Ectodermal cell (in vitro differentiated cells): ENCODE data around the gene RFX1.

Experiments
- H3K27ac ChIP-seq: 2 replicates; pipeline ENCODE4 v1.7.0; 2013; ENCODE audit warnings: mild to moderate bottlenecking, low read depth, low read length; ENCODE audit not compliant: insufficient read depth, poor library complexity, severe bottlenecking
- H3K27me3 ChIP-seq: 2 replicates; pipeline ENCODE4 v1.7.0; 2013; ENCODE audit warnings: mild to moderate bottlenecking, low read length; ENCODE audit not compliant: insufficient read depth, control insufficient read depth, poor library complexity, severe bottlenecking
- H3K36me3 ChIP-seq: one replicate; pipeline ENCODE4 v1.7.0; 2013; ENCODE audit warnings: low read length; ENCODE audit not compliant: control insufficient read depth, insufficient read depth
- H3K4me1 ChIP-seq: one replicate; pipeline ENCODE4 v1.7.0; 2013; ENCODE audit warnings: low read length; ENCODE audit not compliant: control insufficient read depth, insufficient read depth
- H3K4me3 ChIP-seq: 2 replicates; pipeline ENCODE4 v1.7.0; 2013; ENCODE audit warnings: low read depth, low read length, control low read depth; ENCODE audit not compliant: insufficient read depth
- H3K9me3 ChIP-seq: 2 replicates; pipeline ENCODE4 v1.7.0; 2013; ENCODE audit warnings: mild to moderate bottlenecking, low read length, moderate library complexity; ENCODE audit not compliant: control insufficient read depth
- WGBS, 2 experiments: methylation state at CpG; one replicate each; pipeline ENCODE4 v1.1.7; 2013; ENCODE audit warnings: missing lambda C conversion rate in 2 of 2; 5-methylcytosine and 5-hydroxymethylcytosine counted together

Gene RFX1

GRCh38 chr19:13954185-13954584 is 51.9 kb downstream of the RFX1 start:
- no peaks in the 10 kb centered on the region for H3K9me3 ChIP-seq
- H3K4me1 ChIP-seq = peaks cover 4% of the 10 kb centered on the region
- no peak overlapping the region for H3K27ac ChIP-seq
- WGBS, 2 experiments = 91 to 93% methylated on average over 15 of the region's 15 CpGs
- H3K36me3 ChIP-seq = peaks cover 39% of the 10 kb centered on the region
- no peak overlapping the region for H3K4me3 ChIP-seq
- H3K27me3 ChIP-seq = no peaks in the 10 kb centered on the region

DNA sequence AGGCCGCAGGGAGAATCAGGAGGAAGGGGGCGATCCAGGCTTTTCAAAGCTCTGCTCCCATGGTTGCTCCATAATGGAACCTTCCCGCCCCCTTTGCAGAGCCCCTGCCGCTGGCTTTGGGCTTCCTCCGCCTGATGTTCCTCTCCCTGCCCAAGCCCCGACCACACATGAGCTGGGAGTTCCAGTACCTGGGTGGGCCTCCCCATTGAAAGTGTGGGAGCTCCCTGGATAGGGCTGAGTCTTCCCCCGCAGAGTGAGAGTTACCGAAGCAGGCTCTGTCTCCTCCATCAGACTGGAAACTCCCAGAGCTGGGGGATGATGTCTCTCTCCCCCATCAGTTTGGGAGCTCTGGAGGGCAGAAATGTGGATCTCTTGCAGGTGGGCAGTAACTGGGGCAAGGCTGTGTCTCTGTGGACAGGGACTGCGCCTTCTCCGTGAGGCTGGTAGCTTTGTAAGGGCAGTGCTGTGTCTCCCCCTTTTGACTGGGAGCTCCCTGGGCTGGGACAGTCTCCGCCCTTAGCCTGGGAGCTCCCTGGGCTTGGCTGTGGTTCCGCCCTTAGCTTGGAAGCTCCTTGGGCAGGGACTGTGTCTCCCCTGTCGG is 53.1 kb downstream of the RFX1 start:
- Histone ChIP-seq H3K4me3 (peak overlapping the region; percentile 55), H3K27ac (peak overlapping the region; percentile 17), H3K27me3 (no peaks in the 10 kb centered on the region), H3K4me1 (peaks cover 4% of the 10 kb centered on the region), H3K36me3 (peaks cover 29% of the 10 kb centered on the region), H3K9me3 (no peaks in the 10 kb centered on the region)
- WGBS, 2 experiments = 11 to 13% methylated on average over 13 of the region's 13 CpGs

- WGBS, 2 experiments = 1% methylated on average over 55 to 63 of the region's 65 CpGs
Measured at GRCh38 chr19:13952154-13952930, 53.8 kb downstream of the RFX1 start, which contains the start of gene DCAF15. TSS of gene DCAF15 (plus strand) at chr19:13952509. CDS start at chr19:13952513, 4 bp downstream.

DNA sequence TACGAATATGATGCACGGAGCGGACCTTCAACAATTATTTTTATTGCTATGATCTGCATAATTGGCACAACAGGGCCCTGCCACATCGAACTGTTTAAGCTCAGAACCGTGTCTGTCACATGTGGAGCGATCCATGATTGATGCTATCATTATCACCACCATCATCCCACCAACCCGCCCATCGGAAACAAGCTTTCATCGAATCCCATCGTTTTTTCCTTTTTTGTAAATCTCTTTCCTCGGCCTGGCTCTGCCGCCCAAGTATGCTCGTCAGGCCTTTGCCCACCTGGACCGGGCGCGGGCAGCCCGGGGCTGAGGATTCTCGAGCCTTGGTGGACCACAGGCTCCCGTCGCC is 54.3 kb downstream of the RFX1 start:
- H3K4me3 ChIP-seq = peak overlapping the region; percentile 29
- WGBS, 2 experiments = 23% methylated on average over 20 of the region's 20 CpGs

More at GRCh38 chr19:13952154-13952930, 53.8 kb downstream of the RFX1 start, which contains the start of gene DCAF15:
- Histone ChIP-seq H3K27me3 (no peaks in the 10 kb centered on the region), H3K4me3 (peak within 1 kb of the TSS; percentile 55), H3K4me1 (peaks cover 4% of the 10 kb centered on the region), H3K9me3 (no peaks in the 10 kb centered on the region), H3K27ac (peak within 1 kb of the TSS; percentile 95), H3K36me3 (peaks cover 23% of the 10 kb centered on the region)

GRCh38 chr19:13951043-13951442 is 55.1 kb downstream of the RFX1 start:
- H3K36me3 ChIP-seq = peaks cover 17% of the 10 kb centered on the region
- H3K9me3 ChIP-seq = no peaks in the 10 kb centered on the region
- H3K4me1 ChIP-seq = peaks cover 4% of the 10 kb centered on the region
- no peaks in the 10 kb centered on the region for H3K27me3 ChIP-seq
- H3K4me3 ChIP-seq = no peak overlapping the region
- no peak overlapping the region for H3K27ac ChIP-seq
- WGBS, 2 experiments = 82 to 98% methylated on average over 2 of the region's 2 CpGs

More for the DNA sequence above, 54.3 kb downstream of the RFX1 start:
- H3K27ac ChIP-seq = no peak overlapping the region
- H3K4me1 ChIP-seq = peaks cover 4% of the 10 kb centered on the region
- H3K36me3 ChIP-seq = peaks cover 23% of the 10 kb centered on the region
- no peaks in the 10 kb centered on the region for H3K27me3 ChIP-seq
- no peaks in the 10 kb centered on the region for H3K9me3 ChIP-seq

DNA sequence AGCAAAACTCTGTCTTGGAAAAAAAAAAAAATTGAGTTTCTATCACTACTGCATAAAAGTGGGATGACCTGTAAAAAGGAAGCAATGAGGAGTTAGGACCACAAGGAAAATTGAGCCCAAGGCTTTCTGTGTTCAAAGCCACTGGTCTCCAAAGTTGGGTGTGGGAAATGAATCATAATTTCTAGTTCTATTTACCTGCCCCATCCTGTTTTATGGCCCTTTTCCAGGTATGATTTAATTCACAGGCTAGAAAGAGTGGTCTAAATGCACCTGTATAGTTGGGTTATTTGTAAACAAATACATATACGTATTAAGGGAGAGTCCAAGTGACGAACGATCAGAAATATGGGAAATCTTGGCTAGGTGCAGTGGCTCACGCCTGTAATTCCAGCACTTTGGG is 59.7 kb downstream of the RFX1 start:
- no peaks in the 10 kb centered on the region for H3K36me3 ChIP-seq
- WGBS, 2 experiments = 94 to 95% methylated on average over 4 of the region's 4 CpGs
- H3K27me3 ChIP-seq = no peaks in the 10 kb centered on the region
- H3K4me3 ChIP-seq = no peak overlapping the region
- no peak overlapping the region for H3K27ac ChIP-seq
- no peaks in the 10 kb centered on the region for H3K4me1 ChIP-seq
- H3K9me3 ChIP-seq = no peaks in the 10 kb centered on the region

GRCh38 chr19:13942023-13942684 is 64.0 kb downstream of the RFX1 start:
- H3K36me3 ChIP-seq = no peaks in the 10 kb centered on the region
- WGBS, 2 experiments = 91 to 93% methylated on average over 1 of the region's 1 CpG
- H3K4me1 ChIP-seq = peaks cover 16% of the 10 kb centered on the region
- no peaks in the 10 kb centered on the region for H3K9me3 ChIP-seq
- H3K27ac ChIP-seq = no peak overlapping the region
- no peaks in the 10 kb centered on the region for H3K27me3 ChIP-seq
- H3K4me3 ChIP-seq = no peak overlapping the region

- no peak within 1 kb of the TSS for H3K27ac ChIP-seq
- H3K36me3 ChIP-seq = no peaks in the 10 kb centered on the region
- no peaks in the 10 kb centered on the region for H3K27me3 ChIP-seq
- peaks cover 29% of the 10 kb centered on the region for H3K4me1 ChIP-seq
- no peaks in the 10 kb centered on the region for H3K9me3 ChIP-seq
- WGBS, 2 experiments = 56 to 61% methylated on average over 16 to 21 of the region's 21 CpGs
- no peak within 1 kb of the TSS for H3K4me3 ChIP-seq
Measured at GRCh38 chr19:13938301-13939064, 67.6 kb downstream of the RFX1 start, which contains the start of gene PODNL1. TSS of gene PODNL1 (minus strand) at chr19:13938417. CDS start at chr19:13938181, 236 bp downstream.

DNA sequence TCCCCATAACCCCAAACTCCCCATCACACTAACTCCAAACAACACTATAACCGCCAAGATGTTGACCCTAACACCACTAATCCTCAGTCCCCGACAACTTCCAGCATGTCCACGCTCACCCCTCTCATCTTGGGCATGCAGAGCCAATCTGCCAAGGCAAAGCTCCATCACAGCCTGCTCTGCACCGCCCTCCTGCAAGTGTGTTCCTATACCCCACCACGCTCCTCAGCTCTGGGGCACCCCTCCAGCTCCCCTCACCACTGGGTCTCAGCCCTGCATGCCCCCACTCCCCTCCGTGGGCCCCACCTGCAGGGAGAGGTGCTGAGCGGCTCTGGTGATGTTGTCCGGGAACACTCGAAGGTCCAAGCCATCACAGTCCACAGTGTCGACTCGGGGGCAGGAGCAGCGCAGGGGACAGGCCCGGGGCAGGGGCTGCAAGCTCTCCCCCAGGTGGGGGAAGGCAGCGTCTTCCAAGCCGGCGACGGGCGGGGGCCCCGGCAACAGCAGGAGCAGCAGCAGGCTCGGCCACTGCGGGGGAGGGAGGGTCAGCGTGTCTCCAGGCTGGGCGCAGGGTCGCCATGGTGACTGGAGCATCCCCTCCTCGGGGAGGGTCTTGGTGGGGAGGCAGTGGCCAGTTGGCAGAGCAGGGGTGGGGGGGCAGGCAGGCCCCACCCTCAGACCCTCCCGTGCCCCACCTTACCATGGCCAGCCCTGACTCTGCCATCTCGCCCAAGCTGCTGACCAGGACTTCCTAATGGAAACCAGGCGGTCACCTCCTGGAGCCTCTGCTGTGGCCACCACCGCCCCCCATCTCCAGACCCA is 68.4 kb downstream of the RFX1 start:
- Histone ChIP-seq H3K27ac (no peak overlapping the region), H3K36me3 (no peaks in the 10 kb centered on the region), H3K9me3 (no peaks in the 10 kb centered on the region), H3K4me3 (no peak overlapping the region), H3K27me3 (no peaks in the 10 kb centered on the region), H3K4me1 (peaks cover 29% of the 10 kb centered on the region)
- 34 to 36% methylated on average over 29 of the region's 29 CpGs for WGBS, 2 experiments
